ENCODE results near the gene ZNF569. TPM values are rescaled to one million over a fixed set of nuclear protein-coding genes. Genes with fewer than 3 reads are reported as not detected.

ZNF569 gene
- total RNA-seq, 4 donors from 2014 or later: 2.2 to 5.9 (median 5.4) TPM; not detected in 1

DNA sequence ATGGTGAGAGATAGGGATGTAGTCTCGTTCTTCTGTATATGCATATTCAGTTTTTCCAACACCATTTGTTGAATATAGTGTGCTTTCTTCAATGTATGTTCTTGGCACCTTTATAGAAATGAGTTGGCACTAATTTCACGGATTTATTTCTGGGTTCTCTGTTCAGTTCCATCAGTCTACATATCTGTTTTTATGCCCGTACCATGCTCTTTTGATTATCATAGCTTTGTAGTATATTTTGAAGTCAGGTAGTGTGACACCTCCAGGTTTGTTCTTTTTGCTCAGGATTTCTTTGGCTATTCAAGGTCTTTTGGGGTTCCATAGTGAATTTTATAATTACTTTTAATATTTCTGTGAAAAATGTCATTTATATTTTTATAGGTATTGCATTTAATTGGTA lies 25.0 kb upstream of the ZNF569 start:
- in situ Hi-C loops (cut with MboI; ENCODE audit: low pct_ligation_motif_present in 1 of 4, low pct_unique_long_range_greater_than_20kb in 1 of 4, low sequenced_read_pairs in 3 of 4): no loop called here

DNA sequence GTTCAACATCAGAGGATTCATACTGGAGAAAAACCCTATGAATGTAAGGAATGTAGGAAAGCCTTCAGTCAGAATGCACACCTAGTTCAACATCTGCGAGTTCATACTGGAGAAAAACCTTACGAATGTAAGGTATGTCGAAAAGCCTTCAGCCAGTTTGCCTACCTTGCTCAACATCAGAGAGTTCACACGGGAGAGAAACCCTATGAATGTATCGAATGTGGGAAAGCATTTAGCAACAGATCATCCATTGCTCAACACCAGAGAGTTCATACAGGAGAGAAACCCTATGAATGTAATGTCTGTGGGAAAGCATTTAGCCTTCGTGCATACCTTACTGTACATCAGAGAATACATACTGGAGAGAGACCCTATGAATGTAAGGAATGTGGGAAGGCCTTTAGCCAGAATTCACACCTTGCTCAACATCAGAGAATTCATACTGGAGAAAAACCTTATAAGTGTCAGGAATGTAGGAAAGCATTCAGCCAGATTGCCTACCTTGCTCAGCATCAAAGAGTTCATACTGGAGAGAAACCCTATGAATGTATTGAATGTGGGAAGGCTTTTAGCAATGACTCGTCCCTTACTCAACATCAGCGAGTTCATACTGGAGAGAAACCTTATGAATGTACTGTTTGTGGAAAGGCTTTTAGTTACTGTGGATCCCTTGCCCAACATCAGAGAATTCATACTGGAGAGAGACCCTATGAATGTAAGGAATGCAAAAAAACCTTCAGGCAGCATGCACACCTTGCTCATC lies 17.3 kb upstream of the ZNF569 start:
- intact Hi-C loops (cut with DNase I; ENCODE audit: low total_unique reads) (no loop called here), in situ Hi-C loops (cut with MboI; ENCODE audit: low pct_ligation_motif_present in 1 of 4, low pct_unique_long_range_greater_than_20kb in 1 of 4, low sequenced_read_pairs in 3 of 4) (no loop called here)
- Histone ChIP-seq H3K27me3 (no peaks in the 10 kb centered on the region), H3K9me3 (peaks cover 95 to 99% of the 10 kb centered on the region in 2 donors), H3K4me3 (no peak overlapping the region), H3K27ac (no peak overlapping the region), H3K4me1 (no peaks in the 10 kb centered on the region), H3K36me3 (peaks cover 0 to 72% (median 39%) of the 10 kb centered on the region in 4 donors)
- WGBS, 2 donors (ENCODE audit: low coverage in 1 of 2): 89 to 97% methylated on average over 7 to 8 of the region's 8 CpGs
- no peak for DNase-seq
- TF ChIP-seq POLR2AphosphoS5 (IDR thresholded peaks at IDR 0.05): no peak
- TF ChIP-seq, protein P1, sequence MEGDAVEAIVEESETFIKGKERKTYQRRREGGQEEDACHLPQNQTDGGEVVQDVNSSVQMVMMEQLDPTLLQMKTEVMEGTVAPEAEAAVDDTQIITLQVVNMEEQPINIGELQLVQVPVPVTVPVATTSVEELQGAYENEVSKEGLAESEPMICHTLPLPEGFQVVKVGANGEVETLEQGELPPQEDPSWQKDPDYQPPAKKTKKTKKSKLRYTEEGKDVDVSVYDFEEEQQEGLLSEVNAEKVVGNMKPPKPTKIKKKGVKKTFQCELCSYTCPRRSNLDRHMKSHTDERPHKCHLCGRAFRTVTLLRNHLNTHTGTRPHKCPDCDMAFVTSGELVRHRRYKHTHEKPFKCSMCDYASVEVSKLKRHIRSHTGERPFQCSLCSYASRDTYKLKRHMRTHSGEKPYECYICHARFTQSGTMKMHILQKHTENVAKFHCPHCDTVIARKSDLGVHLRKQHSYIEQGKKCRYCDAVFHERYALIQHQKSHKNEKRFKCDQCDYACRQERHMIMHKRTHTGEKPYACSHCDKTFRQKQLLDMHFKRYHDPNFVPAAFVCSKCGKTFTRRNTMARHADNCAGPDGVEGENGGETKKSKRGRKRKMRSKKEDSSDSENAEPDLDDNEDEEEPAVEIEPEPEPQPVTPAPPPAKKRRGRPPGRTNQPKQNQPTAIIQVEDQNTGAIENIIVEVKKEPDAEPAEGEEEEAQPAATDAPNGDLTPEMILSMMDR (IDR thresholded peaks at IDR 0.05): no peak
- TF ChIP-seq EP300 (IDR thresholded peaks at IDR 0.05; ENCODE audit: low read depth): no peak
- no peak for TF ChIP-seq POLR2A (IDR thresholded peaks at IDR 0.05)

More for the DNA sequence above, 25.0 kb upstream of the ZNF569 start:
- TF ChIP-seq POLR2AphosphoS5 (IDR thresholded peaks at IDR 0.05) (no peak), POLR2A (IDR thresholded peaks at IDR 0.05) (no peak), EP300 (IDR thresholded peaks at IDR 0.05; ENCODE audit: low read depth) (no peak)
- TF ChIP-seq, protein P1 (IDR thresholded peaks at IDR 0.05): no peak
- Histone ChIP-seq H3K36me3 (peaks cover 0 to 1% (median 0%) of the 10 kb centered on the region in 4 donors), H3K27me3 (no peaks in the 10 kb centered on the region), H3K4me3 (no peak overlapping the region), H3K9me3 (peaks cover 69 to 84% of the 10 kb centered on the region in 2 donors), H3K4me1 (no peaks in the 10 kb centered on the region), H3K27ac (no peak overlapping the region)
- intact Hi-C loops (cut with DNase I; ENCODE audit: low total_unique reads): no loop called here
- 57 to 74% methylated on average over 3 of the region's 3 CpGs for WGBS, 2 donors (ENCODE audit: low coverage in 1 of 2)
- DNase-seq: no peak

DNA sequence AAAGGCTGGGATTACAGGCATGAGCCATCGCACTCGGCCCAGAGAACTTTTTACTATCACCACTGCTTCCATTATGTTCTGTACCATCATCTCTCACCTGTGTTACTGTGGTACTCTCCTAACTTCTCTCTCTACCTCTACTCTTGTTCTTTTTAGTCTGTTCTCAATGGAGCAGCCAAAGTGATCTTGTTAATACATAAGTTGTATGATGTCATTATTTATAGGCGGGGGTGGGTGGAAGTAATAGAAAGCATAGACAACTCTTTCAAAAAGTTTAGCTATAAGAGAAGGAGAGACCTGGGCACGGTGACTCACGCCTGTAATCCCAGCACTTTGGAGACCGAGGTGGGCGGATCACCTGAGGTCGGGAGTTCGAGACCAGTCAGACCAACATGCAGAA lies 4.9 kb upstream of the ZNF569 start:
- intact Hi-C loops (cut with DNase I; ENCODE audit: low total_unique reads): no loop called here
- TF ChIP-seq, protein P1 (IDR thresholded peaks at IDR 0.05): no peak
- TF ChIP-seq POLR2AphosphoS5 (IDR thresholded peaks at IDR 0.05): no peak
- TF ChIP-seq POLR2A (IDR thresholded peaks at IDR 0.05): no peak
- TF ChIP-seq EP300 (IDR thresholded peaks at IDR 0.05; ENCODE audit: low read depth): no peak
- DNase-seq: no peak
- Histone ChIP-seq H3K4me3 (no peak overlapping the region), H3K27ac (no peak overlapping the region), H3K9me3 (peaks cover 11 to 13% of the 10 kb centered on the region in 2 donors), H3K4me1 (peaks cover 6 to 20% (median 11%) of the 10 kb centered on the region in 4 donors), H3K36me3 (peaks cover 0 to 39% (median 11%) of the 10 kb centered on the region in 4 donors), H3K27me3 (no peaks in the 10 kb centered on the region)
- in situ Hi-C loops (cut with MboI; ENCODE audit: low pct_ligation_motif_present in 1 of 4, low pct_unique_long_range_greater_than_20kb in 1 of 4, low sequenced_read_pairs in 3 of 4): no loop called here
- 95 to 97% methylated on average over 9 of the region's 9 CpGs for WGBS, 2 donors (ENCODE audit: low coverage in 1 of 2)

DNA sequence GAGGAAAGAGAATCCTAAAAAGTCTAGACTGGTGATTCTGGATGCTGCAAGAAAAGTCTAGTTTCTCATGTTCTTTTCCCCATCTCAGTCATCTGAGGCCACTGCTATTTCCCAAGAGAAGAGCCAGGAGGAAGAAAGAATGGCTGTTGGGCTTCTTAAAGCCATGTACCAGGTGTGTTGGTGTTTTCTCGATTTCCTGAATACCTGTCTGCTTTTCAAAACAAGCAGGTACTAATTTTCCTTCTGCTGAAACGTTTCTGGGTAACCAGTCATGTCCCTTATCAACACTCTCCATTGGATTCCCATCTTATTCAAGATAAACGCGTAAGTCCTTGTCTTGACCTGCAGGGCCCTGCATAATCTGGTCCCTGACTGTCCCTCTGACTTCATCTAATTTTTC lies 3.0 kb upstream of the ZNF569 start:
- Histone ChIP-seq H3K27ac (peak overlapping the region in 1 of 4 donors; percentile 86), H3K4me3 (peak overlapping the region in 1 of 4 donors; percentile 83)
- in situ Hi-C loops (cut with MboI; ENCODE audit: low pct_ligation_motif_present in 1 of 4, low pct_unique_long_range_greater_than_20kb in 1 of 4, low sequenced_read_pairs in 3 of 4): no loop called here

More for the DNA sequence above, 3.0 kb upstream of the ZNF569 start:
- Histone ChIP-seq H3K9me3 (peaks cover 0 to 4% of the 10 kb centered on the region in 2 donors), H3K36me3 (peaks cover 0 to 20% (median 1%) of the 10 kb centered on the region in 4 donors), H3K27me3 (no peaks in the 10 kb centered on the region), H3K4me1 (peaks cover 10 to 29% (median 19%) of the 10 kb centered on the region in 4 donors)
- TF ChIP-seq, protein P1 (IDR thresholded peaks at IDR 0.05): no peak
- TF ChIP-seq POLR2AphosphoS5 (IDR thresholded peaks at IDR 0.05) (no peak), POLR2A (IDR thresholded peaks at IDR 0.05) (no peak), EP300 (IDR thresholded peaks at IDR 0.05; ENCODE audit: low read depth) (no peak)
- no peak for DNase-seq
- intact Hi-C loops (cut with DNase I; ENCODE audit: low total_unique reads): no loop called here
- WGBS, 2 donors (ENCODE audit: low coverage in 1 of 2): 82 to 88% methylated on average over 4 of the region's 4 CpGs

All from transverse colon (tissue), 4 donors.